Measurements from ENCODE around the gene NOD2.

The NOD2 gene

DNA sequence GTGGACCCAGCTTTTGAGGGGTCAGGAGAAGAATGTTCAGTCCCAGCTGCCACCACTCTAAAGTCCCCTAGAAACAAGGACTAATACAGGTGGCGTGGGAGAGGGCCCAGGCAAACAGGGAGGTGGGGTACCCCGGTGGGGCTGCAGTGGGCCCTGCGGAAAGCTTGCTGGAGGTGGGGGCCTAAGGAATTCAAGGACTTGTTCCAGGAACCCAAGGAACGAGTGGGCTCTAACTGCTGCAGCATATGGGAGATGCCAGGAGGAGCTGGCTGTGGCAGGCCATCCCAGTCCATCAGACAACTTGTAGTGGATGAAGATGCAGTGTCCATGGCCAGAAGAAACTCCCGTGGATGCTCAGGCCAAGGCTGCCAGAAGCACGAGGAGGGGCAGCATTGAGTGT, 22.9 kb upstream of the NOD2 start:
- no peak for DNase-seq (ENCODE audit: low read depth in 2 of 2)

DNA sequence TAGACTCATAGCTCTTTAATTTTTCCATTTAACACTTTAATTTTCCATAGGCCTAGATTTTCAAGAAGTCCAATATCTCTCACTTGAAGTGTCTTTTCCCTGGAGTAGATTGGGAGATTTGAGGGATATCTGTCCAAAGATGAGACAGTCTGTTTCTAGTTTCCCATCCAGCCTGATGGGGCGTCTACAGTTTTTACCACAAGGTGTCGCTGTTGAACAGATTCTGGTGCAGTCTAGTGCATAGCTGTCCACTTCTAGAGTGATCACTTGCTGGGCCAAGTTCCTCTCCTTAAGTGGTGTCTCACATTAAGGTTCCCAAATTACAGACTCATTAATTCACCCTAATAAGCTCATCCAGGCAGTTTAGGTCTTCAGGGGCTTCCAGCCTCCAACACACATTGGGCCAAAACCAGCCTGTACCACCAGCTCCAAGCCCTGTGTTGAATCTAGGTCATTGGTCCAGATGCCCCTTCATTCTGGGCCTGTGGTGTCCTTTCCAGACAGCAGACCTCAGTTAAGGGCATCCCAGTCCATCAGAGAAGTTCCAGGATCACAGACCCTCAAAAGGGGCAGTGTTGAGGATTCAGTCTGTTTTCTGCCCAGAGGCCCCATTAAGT, 21.7 kb upstream of the NOD2 start:
- DNase-seq (ENCODE audit: low read depth in 2 of 2): peak in 1 of 2 donors; percentile 22

DNA sequence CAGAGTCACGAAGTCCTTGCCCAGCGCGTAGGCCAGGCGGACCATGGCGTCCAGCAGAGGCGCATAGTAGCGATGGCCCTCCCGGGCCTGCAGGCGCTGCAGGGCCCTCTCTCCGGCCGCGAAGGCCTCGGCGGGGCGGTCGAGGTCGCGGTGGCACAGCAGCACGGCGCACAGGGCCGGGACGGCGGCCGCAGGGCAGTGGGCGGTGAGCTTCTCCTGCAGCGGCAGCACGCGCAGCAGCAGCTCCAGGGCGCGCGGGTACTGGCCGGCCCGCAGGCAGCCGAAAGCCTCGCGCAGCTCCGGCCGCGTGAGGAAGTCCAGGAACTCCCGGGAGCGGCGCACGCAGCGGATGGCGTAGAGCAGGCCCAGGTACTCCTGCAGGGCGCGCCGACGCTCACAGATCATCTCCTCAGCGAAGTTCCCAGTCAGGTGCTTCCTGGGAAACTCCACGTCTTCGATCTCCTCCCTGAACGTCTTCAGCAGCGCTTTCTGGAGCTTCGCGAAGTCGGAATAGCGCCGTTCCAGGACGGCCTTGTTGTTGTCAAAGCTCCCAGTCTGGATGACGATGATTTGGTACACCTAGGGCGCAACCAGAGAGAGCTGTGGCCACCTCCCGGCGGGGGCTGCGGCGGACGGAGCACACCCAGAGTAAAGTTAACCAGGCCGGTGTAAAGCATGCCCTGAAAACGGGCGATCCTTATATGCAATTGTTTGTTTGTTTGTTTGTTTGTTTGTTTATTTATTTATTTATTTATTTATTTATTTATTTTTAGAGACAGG, 19.7 kb upstream of the NOD2 start:
- DNase-seq (ENCODE audit: low read depth in 2 of 2): no peak

DNA sequence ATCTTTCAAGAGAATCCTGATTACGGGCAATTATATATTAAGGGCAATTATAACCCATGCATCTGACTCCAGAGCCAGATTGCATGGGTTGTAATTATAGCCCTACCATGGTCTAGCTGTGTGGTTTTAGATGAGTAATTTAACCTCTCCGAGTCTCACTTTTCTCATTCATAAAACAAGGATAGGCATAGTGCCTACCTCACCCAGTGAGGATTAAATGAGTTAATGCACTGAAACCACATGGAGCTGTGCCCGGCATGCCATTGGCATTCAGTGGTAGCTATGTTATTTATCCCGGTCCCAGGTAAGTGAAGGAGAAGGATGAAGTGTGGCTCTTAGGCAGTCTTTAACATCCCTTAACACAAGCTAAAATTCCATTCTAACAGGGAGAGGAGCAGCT, 18.6 kb upstream of the NOD2 start:
- DNase-seq (ENCODE audit: low read depth in 2 of 2): no peak

DNA sequence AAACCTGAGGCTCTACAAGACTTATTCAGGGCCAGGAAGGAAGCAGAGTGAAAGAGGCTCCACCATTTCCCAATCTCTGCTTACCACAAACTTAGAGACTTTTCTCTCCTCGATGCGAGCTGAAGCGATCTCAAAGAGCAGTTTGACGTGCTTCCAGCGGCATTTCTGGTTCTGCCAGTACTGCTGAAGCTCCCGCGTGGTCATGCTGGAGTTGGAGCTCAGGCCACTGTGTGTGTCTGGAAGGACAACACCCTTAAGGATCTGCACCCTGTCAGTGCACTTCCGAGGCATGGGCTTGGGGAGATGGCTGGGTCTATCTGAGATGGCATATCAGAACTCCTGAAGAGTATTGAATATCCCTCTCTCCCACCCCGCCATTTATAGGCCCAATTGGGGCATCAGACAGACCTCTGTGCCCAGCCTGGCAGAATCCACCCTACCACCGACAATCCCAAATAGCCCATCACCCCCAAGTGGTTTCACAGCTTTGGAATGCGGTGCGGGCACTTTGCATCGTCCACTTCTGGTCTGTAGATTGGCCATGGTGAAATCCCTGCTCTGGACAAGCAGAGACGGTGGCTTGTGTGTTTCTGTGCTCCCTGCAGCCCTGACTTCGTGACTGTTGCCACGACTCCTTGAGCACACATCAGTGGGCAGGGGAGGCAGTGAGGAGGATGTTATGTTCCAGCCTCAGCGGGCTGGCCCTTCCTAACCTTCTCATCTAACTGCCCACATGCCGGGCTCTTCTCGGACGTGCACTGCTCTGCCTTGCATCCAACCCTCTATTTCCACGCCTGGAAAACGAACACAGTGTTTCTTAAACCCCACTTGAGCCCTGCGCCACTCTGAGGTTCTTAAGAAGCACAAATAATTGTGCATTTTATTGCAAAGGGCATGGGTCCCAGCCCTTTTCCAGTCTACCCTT, 17.5 kb upstream of the NOD2 start:
- no peak for DNase-seq (ENCODE audit: low read depth in 2 of 2)

DNA sequence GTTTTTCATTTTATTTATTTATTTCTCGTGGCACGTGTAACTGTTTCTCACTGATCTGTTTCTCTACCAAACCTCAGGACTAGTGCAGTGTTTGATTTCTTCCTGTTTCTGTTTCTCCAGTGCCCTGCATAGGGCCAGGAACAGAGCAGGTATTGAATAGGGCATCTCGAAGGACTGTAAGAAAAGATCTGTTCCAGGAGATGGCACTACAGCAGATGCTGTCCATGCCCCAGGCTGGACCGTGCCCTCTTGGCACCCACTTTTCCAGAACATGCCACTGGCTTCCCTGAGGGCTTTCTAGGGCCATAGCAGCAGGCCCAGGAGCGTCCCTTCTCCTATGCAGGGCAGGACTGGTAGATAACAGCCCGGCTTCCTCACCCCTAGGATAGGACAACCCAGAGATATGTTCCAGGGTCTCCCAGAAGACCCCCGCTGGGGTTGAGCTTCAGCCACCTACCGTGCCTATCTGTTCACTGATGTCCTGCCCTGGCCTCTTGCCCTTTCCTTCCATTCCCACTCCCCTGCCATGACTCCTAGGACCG, 16.7 kb upstream of the NOD2 start:
- DNase-seq (ENCODE audit: low read depth in 2 of 2): no peak

DNA sequence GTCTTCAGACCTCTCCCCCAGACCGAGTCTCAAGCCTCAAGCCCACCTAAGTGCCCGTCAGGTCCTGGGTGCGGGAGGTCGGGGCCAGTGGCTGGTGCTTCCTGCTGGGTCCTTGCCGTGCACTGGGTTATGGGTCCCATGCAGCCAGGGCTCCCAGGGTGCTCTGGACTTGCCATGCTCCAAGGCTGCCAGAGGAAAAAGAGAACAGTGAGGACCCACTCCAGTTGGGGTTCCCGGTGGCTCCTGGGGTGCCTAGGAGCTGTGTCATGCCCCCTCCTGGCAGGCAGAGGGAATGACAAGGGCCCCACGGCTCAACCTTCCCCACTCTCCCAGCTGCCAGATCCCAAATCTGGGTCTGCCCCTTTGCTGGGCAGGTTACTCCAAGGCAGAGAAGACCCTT, 16.1 kb upstream of the NOD2 start:
- no peak for DNase-seq (ENCODE audit: low read depth in 2 of 2)

DNA sequence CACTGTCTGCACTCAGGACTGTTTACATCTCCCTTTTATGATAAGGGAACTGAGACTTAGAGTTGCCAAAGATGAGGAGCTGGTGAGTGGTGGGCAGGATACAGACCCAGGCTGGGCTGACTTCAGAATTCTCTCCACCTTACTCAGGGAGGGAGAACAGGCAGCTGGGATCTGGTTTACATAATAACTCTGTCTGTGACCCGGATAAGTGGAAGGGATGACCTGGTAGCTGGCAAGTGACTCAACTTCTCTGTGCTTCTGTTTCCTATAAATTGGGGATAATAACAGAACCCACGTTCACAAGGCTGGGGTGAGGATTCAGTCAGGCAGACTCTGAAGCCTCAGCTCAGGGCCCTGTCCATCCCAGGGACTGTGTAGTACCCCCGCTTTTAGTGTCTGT, 14.9 kb upstream of the NOD2 start:
- no peak for DNase-seq (ENCODE audit: low read depth in 2 of 2)

DNA sequence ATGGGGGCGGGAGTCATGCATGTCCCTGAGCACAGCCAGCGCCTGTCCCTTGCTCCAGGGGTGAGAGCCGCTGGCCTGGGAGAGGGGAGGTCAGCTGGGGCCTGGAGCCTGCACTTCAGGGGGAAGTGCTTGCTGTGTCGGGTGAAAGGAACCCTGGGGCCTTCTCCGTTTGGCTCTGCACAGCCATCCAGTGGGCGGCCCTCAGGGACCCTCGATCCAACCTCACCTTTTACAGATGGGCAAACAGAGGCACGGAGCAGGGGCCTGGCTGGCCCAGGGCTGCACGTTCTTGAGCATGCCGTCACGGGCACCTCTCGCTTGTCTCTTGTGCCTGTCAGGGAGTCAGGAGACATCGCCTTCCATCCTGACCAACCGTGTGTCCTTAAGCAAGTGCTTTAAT, 14.1 kb upstream of the NOD2 start:
- no peak for DNase-seq (ENCODE audit: low read depth in 2 of 2)

DNA sequence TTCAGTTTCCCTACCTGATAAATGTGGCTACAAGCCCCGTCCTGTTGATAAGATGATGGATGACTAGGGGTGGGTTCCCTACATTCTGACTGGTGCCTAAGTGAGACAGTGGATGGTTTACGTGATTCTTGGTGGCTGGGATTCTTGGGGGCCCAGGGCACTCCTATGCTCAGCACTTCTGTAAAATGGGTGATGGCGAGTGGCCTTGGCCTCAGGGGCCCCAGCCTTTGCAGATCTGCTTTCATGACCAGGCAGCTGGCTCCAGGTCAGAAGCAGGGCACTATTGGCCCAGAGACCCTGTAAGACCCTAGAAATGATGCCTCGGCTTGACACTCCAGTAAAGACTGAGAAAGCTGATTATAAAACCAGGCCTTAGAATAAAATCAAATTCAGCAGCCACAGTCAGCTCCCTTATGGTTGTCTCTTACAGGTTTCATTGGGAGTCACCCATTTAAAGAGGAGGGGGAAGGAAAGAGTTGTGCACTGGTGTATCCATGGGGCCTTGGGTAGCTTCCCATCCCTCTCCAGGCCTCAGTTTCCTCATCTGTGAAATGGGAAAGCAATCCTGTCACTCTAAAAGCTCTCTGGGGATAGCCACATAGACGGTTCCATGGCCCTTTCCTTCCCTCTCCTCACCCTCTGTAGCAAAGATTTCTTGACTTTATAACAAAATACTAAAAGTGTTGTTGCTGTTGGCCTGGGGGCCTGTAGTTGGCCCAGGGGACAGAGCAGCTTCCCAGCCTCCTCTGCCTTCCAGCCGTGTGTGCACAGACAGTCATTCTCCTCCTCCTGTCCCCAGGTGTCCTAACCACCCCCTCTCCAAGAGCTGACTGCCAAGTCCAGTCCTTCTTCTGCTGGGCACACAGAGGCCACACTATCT, 13.5 kb upstream of the NOD2 start:
- DNase-seq (ENCODE audit: low read depth in 2 of 2): no peak

DNA sequence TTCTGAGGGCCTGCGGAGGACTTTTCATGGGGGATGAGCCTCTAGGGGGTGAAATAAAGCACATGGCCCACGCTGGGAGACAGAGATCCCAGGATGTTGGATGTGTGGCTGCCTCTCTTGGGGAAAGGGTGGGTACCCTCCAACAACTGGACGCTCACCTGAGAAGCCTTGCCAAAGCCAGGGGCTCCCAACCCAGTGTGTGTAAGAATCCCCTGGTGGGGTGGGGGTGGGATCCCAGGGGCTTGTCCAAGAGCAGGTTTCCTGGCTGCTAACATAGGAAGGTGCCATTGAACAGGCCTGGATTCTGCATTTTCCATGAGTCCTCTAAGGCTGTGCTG, 12.9 kb upstream of the NOD2 start:
- DNase-seq (ENCODE audit: low read depth in 2 of 2): no peak

DNA sequence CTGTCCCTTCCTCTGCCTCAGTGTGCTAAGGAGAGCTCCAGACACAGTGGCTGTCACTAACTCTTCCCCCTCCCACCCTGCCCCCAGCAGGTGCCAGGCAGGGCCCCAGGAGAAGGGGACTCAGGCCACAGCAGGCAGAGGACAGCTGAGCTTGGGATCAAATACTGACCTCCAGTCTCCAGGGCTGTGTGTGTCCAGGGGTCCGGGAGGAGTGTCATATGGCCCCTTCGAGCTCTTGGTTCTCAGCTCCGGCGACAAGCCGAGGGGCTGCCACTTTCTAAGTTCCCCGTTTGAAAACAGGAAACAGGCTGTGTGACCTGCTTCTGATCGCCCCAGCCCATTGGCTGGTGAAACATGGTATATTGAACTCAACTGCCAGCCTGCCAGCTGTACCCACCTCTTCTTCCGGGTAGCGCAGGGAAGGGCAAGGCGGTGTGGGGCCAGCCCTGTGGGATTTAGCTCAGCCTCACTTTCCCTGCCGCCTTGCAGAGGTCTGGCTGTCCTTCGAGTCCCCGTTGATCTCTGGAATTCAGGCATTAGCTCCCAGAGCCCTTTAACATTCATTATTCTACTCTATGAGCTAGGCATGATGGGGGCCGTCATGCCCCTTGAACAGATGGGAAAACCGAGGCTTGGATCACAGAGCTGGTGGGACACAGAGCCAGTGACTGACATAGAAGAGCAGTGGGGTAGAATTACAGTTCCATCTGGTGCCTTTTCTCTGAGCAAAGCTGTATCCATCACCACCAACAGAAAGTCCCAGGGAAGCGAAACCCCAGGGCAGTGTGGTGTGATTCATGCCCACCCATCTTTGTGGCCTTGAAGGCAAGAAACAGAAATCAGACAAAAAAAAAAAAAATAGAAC, 12.2 kb upstream of the NOD2 start, which contains the start of gene SNX20:
Gene SNX20 (minus strand): TSS at position 292 of the 865 bp plus-strand sequence. CDS start 3,786 bp downstream, outside the sequence.
- DNase-seq (ENCODE audit: low read depth in 2 of 2): peak in 1 of 2 donors; percentile 54

DNA sequence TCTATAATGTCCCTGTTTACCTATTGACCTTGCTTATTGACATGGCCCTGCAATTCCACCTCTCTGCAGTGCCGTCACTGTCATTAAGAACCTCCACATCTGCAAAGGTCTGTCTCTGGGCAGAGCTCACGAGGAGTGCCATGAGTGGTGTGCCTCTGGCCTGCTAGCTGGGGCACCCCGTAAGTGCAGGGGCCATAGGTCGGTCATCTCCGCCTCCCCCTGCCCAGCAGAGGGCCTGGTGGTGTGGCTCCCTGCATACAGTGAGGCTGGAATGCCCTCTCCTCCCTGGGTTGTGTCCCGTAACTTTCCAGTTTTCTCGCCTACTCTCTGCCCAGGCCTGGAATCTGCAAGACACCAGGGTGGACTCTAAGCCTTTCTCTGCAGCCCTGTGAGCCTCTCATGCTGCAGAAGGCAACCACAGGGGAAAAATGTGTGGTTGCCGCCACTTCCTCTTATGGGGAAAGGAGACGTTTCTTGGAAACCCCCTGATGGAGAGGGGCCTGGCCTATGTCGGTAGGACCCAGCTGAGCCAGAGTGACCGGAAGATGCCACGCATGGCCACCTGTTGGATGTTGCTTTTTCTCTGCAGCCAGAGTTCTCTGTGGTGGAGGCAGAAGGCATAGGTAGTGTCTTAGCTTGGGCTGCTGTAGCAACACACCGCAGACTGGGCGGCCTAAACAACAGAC, 9.6 kb upstream of the NOD2 start:
- peak in 1 of 2 donors; percentile 60 for DNase-seq (ENCODE audit: low read depth in 2 of 2)

DNA sequence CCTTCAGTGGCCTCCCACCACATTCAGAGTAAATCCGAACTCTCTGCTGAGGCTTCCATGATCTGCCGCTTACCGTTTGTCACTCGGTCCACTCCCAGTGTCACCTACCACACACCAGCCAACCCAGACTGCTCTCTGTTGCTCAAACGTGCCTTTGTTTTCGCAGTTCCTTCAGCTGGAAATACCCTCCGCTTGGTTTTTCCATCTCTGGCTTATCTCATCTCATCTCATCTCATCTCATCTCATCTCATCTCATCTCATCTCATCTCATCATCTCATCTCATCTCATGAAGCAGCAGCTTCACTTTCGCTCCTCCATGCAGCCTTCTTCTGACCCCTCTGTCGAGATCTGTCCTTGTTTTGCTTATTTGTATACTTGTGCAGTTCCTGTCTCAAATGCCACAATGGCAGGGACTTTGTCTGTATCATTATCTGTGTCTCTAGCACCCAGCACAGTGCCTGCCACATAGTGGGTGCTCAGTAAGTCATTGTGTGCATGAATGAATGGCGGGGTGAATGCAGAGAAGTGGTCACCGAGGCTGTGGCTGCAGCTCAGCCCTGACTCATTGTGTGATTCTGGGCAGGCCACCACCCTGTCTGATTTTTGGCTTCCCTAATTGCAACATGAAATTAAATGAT, 8.5 kb upstream of the NOD2 start:
- no peak for DNase-seq (ENCODE audit: low read depth in 2 of 2)

DNA sequence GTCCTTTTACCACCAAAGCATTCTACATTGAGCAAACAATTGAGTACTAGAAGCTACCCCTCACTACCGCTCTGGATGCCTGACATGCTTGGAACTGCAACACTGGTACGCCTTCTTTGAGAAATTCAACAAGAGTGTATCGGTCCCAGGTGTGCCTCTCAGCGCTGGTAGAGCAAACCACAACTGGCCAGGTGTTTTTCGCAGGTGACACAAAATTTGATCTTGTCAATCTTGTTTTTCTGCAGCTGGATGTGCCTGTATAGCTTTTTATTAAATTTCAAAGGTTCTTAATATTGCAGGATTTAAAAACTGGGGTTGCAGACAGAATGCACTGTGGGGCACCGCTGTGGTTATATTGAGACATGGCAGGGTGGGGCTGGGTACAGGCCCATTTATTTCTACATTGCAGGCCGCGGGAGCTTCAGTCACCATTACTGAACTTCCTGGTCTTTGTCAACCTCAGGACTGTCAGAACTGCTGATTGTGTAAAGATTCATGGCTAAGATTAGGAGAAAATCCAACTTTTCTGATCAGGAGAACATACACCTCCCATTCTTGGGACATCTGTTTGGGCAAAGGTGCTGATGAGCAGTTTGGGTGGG, 7.8 kb upstream of the NOD2 start:
- DNase-seq (ENCODE audit: low read depth in 2 of 2): no peak

DNA sequence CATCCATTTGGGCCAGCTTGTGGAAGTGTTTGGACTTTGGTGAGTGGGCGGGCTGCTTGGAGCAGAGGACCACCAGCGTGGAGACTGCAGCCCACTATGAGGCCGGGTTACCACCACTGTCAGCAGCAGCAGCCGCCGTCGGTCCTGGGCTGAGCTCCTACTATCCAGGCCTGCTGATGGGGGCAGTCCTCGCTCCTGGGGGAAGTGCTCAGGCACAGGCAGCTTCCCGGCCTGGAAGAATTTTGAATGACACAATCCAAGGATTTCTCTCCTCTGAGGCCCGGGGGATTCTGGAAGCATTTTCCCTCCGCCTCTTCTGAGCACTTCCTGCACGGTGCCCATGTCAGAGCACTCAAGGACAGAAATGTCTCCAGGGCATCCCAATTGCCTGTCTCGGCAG, 5.3 kb upstream of the NOD2 start:
- no peak for DNase-seq (ENCODE audit: low read depth in 2 of 2)

DNA sequence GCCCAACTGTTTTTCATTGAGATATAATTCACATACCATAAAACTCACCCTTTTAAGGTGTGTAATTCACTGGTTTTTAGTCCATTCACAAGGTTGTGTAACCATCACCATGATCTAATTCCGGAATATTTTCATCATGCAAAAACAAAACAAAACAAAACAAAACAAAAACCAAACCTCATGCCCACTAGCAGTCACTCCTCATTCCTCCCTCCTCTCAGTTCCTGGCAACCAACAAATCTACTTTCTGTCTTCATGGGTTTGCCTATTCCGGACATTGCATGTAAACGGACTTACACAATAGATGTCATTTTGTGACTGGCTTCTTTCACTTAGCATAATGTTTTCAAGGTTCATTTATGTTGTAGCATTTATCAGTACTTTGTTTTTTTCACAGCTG, 4.5 kb upstream of the NOD2 start:
- no peak for DNase-seq (ENCODE audit: low read depth in 2 of 2)

DNA sequence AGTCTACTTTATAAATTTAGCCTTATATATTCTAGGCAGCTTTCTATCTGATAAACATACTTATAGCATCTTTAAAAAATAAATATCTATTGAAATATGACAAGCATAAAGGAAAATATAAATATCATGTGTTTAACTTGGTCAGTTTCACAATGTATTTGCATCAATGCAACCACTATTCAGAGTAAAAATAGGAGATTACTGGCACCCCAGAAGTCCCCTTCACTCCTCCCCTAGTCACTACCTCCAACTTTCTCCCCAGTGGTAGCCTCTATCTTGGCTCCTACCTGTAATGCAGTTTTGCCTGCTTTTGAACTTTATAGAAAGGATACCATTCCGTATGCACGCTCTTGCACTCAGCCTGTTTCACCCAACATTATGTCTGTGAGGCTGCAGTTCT, 3.2 kb upstream of the NOD2 start:
- no peak for DNase-seq (ENCODE audit: low read depth in 2 of 2)

DNA sequence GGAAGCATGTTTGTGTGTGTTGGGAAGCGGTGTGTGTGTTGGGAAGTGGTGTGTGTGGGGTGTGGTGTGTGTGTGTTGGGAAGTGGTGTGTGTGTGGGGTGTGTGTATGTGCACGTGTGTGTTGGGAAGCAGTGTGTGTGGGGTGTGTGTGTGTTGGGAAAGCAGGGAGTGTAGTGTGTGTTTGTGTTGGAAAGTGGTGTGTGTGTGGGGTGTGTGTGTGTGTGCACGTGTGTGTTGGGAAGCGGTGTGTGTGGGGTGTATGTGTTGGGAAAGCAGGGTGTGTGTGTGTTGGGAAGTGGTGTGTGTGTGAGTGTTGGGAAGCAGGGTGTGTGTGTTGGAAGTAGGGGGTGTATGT, 785 bp upstream of the NOD2 start:
- DNase-seq (ENCODE audit: low read depth in 2 of 2): no peak

Data from stimulated activated CD8-positive, alpha-beta memory T cell treated with anti-CD3 and anti-CD28 coated beads, Interleukin-15, amount 100 ng/mL, for 48 hours (primary cell).